Prostate gland (tissue), 2 donors: Measurements from ENCODE around the gene RPS6KA2. TPM values are rescaled to one million over a fixed set of nuclear protein-coding genes. Genes with fewer than 3 reads are reported as not detected.

Experiments
- DNase-seq: peaks from one replicate; pipeline ENCODE4 v3.0.0-alpha.2; 2019; ENCODE audit warnings: low spot score
- H3K27ac ChIP-seq, 2 donors: fragments of 200-600 bp; sonication (generic); 2 replicates each; pipeline ENCODE4 v1.5.1; 2017 to 2019
- H3K27me3 ChIP-seq: fragments of 200-600 bp; sonication (generic); replicated peaks from 2 replicates; pipeline ENCODE4 v1.5.1; 2019; ENCODE audit not compliant: insufficient read depth
- H3K36me3 ChIP-seq, 2 donors: fragments of 200-600 bp; sonication (generic); 1 replicate in 1 of 2; 2 replicates in 1 of 2; pipeline versions ENCODE4 v1.5.1 to v1.8.1; 2017 to 2019
- H3K4me1 ChIP-seq: fragments of 200-600 bp; sonication (generic); replicated peaks from 2 replicates; pipeline ENCODE4 v1.5.1; 2019
- H3K4me3 ChIP-seq, 2 donors: fragments of 200-600 bp; sonication (generic); 2 replicates each; pipeline ENCODE4 v1.5.1; 2017 to 2019
- H3K9me3 ChIP-seq: fragments of 200-600 bp; sonication (generic); 2 replicates; pipeline ENCODE4 v1.5.1; 2017
- CTCF ChIP-seq, 4 experiments: fragments of 200-600 bp in 2 of 4; fragments of 450-650 bp in 2 of 4; sonication (generic) in 2 of 4; IDR thresholded peaks; 1 replicate in 3 of 4; 2 replicates in 1 of 4; pipeline ENCODE4 v1.5.1; 2016 to 2019; ENCODE audit warnings: antibody characterized with exemption in 4 of 4, mild to moderate bottlenecking in 2 of 4, moderate library complexity in 2 of 4
- POLR2A ChIP-seq: fragments of 450-650 bp; IDR thresholded peaks from one replicate; pipeline ENCODE4 v1.6.1; 2016; ENCODE audit warnings: antibody characterized with exemption, mild to moderate bottlenecking
- POLR2AphosphoS5 ChIP-seq: sonication (generic); formaldehyde crosslinking; IDR thresholded peaks from one replicate; pipeline ENCODE4 v1.6.1; 2017; ENCODE audit warnings: antibody characterized with exemption
- WGBS: methylation state at CpG from one replicate; pipeline ENCODE4 v1.1.5; 2018; 5-methylcytosine and 5-hydroxymethylcytosine counted together
- intact Hi-C: fragments of 100-400 bp; cut with DNase I; formaldehyde crosslinking; loops from one replicate; pipeline ENCODE4 v1.14.2; 2022
- total RNA-seq, 2 donors: library from RNA; depleted of rRNA; stranded (reverse); fragments of >200 nt; gene quantifications; one replicate each; pipeline ENCODE4 v1.1.0, GENCODE V29; 2016

RPS6KA2 gene
- total RNA-seq, 2 donors from 2014 or later = 32.2 to 44.3 TPM

- intact Hi-C loops = no loop called here
- TF ChIP-seq POLR2AphosphoS5 (no peak), POLR2A (no peak), CTCF (IDR thresholded peaks at IDR 0.05) (no peak)
- H3K4me3 ChIP-seq = no peak overlapping the region
- H3K36me3 ChIP-seq = no peaks in the 10 kb centered on the region
- H3K9me3 ChIP-seq = no peaks in the 10 kb centered on the region
- no peaks in the 10 kb centered on the region for H3K27me3 ChIP-seq
- 86% methylated on average over 4 of the region's 4 CpGs for WGBS
- no peak overlapping the region for H3K27ac ChIP-seq
- DNase-seq = no peak
- no peaks in the 10 kb centered on the region for H3K4me1 ChIP-seq
These were observed 15.4 kb downstream of the RPS6KA2 start for GRCh38 chr6:166611631-166612030.

GRCh38 chr6:166610069-166610468, 17.0 kb downstream of the RPS6KA2 start:
- Histone ChIP-seq H3K4me3 (no peak overlapping the region), H3K27me3 (no peaks in the 10 kb centered on the region), H3K4me1 (no peaks in the 10 kb centered on the region), H3K9me3 (no peaks in the 10 kb centered on the region), H3K27ac (no peak overlapping the region), H3K36me3 (no peaks in the 10 kb centered on the region)
- TF ChIP-seq POLR2AphosphoS5 (no peak), CTCF (IDR thresholded peaks at IDR 0.05) (no peak), POLR2A (no peak)
- DNase-seq = no peak
- WGBS = 83% methylated on average over 9 of the region's 9 CpGs
- intact Hi-C loops = no loop called here

- 88% methylated on average over 4 of the region's 4 CpGs for WGBS
- DNase-seq = no peak
- Histone ChIP-seq H3K9me3 (no peaks in the 10 kb centered on the region), H3K27ac (no peak overlapping the region), H3K36me3 (no peaks in the 10 kb centered on the region), H3K4me3 (no peak overlapping the region), H3K27me3 (no peaks in the 10 kb centered on the region), H3K4me1 (no peaks in the 10 kb centered on the region)
- intact Hi-C loops = no loop called here
- TF ChIP-seq CTCF (IDR thresholded peaks at IDR 0.05) = no peak
- no peak for TF ChIP-seq POLR2AphosphoS5
- no peak for TF ChIP-seq POLR2A
These were observed 18.3 kb downstream of the RPS6KA2 start for GRCh38 chr6:166608774-166609173.

GRCh38 chr6:166605752-166606151, 21.3 kb downstream of the RPS6KA2 start:
- DNase-seq = no peak
- no peaks in the 10 kb centered on the region for H3K36me3 ChIP-seq
- H3K27me3 ChIP-seq = no peaks in the 10 kb centered on the region
- H3K4me3 ChIP-seq = no peak overlapping the region
- no peak overlapping the region for H3K27ac ChIP-seq
- 92% methylated on average over 6 of the region's 6 CpGs for WGBS
- H3K9me3 ChIP-seq = no peaks in the 10 kb centered on the region
- intact Hi-C loops = no loop called here
- no peaks in the 10 kb centered on the region for H3K4me1 ChIP-seq
- TF ChIP-seq CTCF (IDR thresholded peaks at IDR 0.05) (no peak), POLR2AphosphoS5 (no peak), POLR2A (no peak)

GRCh38 chr6:166604911-166605310, 22.1 kb downstream of the RPS6KA2 start:
- DNase-seq = no peak
- Histone ChIP-seq H3K36me3 (no peaks in the 10 kb centered on the region), H3K4me1 (no peaks in the 10 kb centered on the region), H3K27me3 (no peaks in the 10 kb centered on the region), H3K27ac (no peak overlapping the region), H3K4me3 (no peak overlapping the region), H3K9me3 (no peaks in the 10 kb centered on the region)
- intact Hi-C loops = no loop called here
- TF ChIP-seq CTCF (IDR thresholded peaks at IDR 0.05) (no peak), POLR2AphosphoS5 (no peak), POLR2A (no peak)
- WGBS = 89% methylated on average over 6 of the region's 6 CpGs
